WTC11 (cell line): ENCODE measurements around the gene CD180. TPM values are rescaled to one million over a fixed set of nuclear protein-coding genes. Genes with fewer than 3 reads are reported as not detected.

Experiments
- ATAC-seq: fragments of 200-7000 bp; cut with Tn5 transposase; 2 replicates; pipeline ENCODE4 v1.10.0; 2021; ENCODE audit warnings: mild to moderate bottlenecking, moderate library complexity
- CTCF ChIA-PET: fragments of 300-600 bp; sonication (Branson Sonifier 250); formaldehyde crosslinking; loops from one replicate; lab custom pipeline; 2021; ENCODE audit warnings: antibody characterized with exemption; lab: Charles Lee
- POLR2A ChIA-PET: fragments of 350-600 bp; sonication (Branson Sonifier 250); formaldehyde crosslinking; loops from one replicate; lab custom pipeline; 2021; ENCODE audit warnings: antibody characterized with exemption; lab: Charles Lee
- DNase-seq: peaks from one replicate; pipeline ENCODE4 v3.0.0; 2021; ENCODE audit warnings: low spot score
- H3K27ac Mint-ChIP-seq: 2 replicates; pipeline ENCODE4 v1.8.0; 2021; ENCODE audit warnings: mixed read lengths
- H3K27me3 Mint-ChIP-seq: 2 replicates; pipeline ENCODE4 v1.8.0; 2021; ENCODE audit warnings: low read depth, mild to moderate bottlenecking, moderate library complexity, mixed read lengths
- H3K36me3 Mint-ChIP-seq: 2 replicates; pipeline ENCODE4 v1.8.0; 2021; ENCODE audit warnings: mixed read lengths
- H3K4me1 Mint-ChIP-seq: 2 replicates; pipeline ENCODE4 v1.8.0; 2022; ENCODE audit warnings: mixed read lengths
- H3K4me3 Mint-ChIP-seq: 2 replicates; pipeline ENCODE4 v1.8.0; 2021; ENCODE audit warnings: mild to moderate bottlenecking, moderate library complexity, mixed read lengths
- H3K9me3 Mint-ChIP-seq: 2 replicates; pipeline ENCODE4 v1.8.0; 2021; ENCODE audit warnings: mixed read lengths
- ARID4B ChIP-seq: sonication (generic); formaldehyde crosslinking; IDR thresholded peaks from 2 replicates; pipeline ENCODE4 v1.8.0; 2023; ENCODE audit warnings: missing genetic modification reagents, mild to moderate bottlenecking, borderline replicate concordance
- ATF1 ChIP-seq: sonication (generic); formaldehyde crosslinking; IDR thresholded peaks from 2 replicates; pipeline ENCODE4 v1.8.1; 2023; ENCODE audit warnings: mild to moderate bottlenecking, moderate library complexity, missing genetic modification reagents
- CREM ChIP-seq: sonication (generic); formaldehyde crosslinking; IDR thresholded peaks from 2 replicates; pipeline ENCODE4 v1.8.1; 2022; ENCODE audit warnings: mild to moderate bottlenecking, missing genetic modification reagents, moderate library complexity
- E2F5 ChIP-seq: sonication (generic); formaldehyde crosslinking; IDR thresholded peaks from 2 replicates; pipeline ENCODE4 v1.8.1; 2022; ENCODE audit warnings: mild to moderate bottlenecking, moderate library complexity, missing genetic modification reagents
- ERG ChIP-seq: fragments of 250-450 bp; sonication (Bioruptor Pico); IDR thresholded peaks from 2 replicates; pipeline ENCODE4 v1.8.0; 2021; ENCODE audit warnings: mild to moderate bottlenecking
- FOXJ3 ChIP-seq: sonication (generic); formaldehyde crosslinking; IDR thresholded peaks from 2 replicates; pipeline ENCODE4 v1.9.0; 2021; ENCODE audit warnings: missing genetic modification reagents, mild to moderate bottlenecking, borderline replicate concordance
- JUN ChIP-seq: sonication (generic); formaldehyde crosslinking; IDR thresholded peaks from 2 replicates; pipeline ENCODE4 v1.8.0; 2023; ENCODE audit warnings: mild to moderate bottlenecking, missing genetic modification reagents
- MYBL2 ChIP-seq: sonication (generic); formaldehyde crosslinking; IDR thresholded peaks from 2 replicates; pipeline ENCODE4 v1.8.1; 2023; ENCODE audit warnings: mild to moderate bottlenecking, moderate library complexity, missing genetic modification reagents
- NFATC4 ChIP-seq: fragments of 250-450 bp; sonication (Bioruptor Pico); IDR thresholded peaks from 2 replicates; pipeline ENCODE4 v1.9.0; 2021; ENCODE audit warnings: mild to moderate bottlenecking
- NR3C1 ChIP-seq: sonication (generic); formaldehyde crosslinking; conservative IDR thresholded peaks from 2 replicates; pipeline ENCODE4 v1.8.1; 2023; ENCODE audit warnings: low read depth, mild to moderate bottlenecking, missing genetic modification reagents
- SMAD4 ChIP-seq: sonication (generic); formaldehyde crosslinking; IDR thresholded peaks from 2 replicates; pipeline ENCODE4 v1.8.0; 2022; ENCODE audit warnings: mild to moderate bottlenecking, missing genetic modification reagents
- STAT6 ChIP-seq: sonication (generic); formaldehyde crosslinking; conservative IDR thresholded peaks from 2 replicates; pipeline ENCODE4 v1.8.1; 2023; ENCODE audit warnings: mild to moderate bottlenecking, low read depth, missing genetic modification reagents, moderate library complexity
- TEAD4 ChIP-seq: sonication (generic); formaldehyde crosslinking; IDR thresholded peaks from 2 replicates; pipeline ENCODE4 v1.8.0; 2022; ENCODE audit warnings: mild to moderate bottlenecking, missing genetic modification reagents
- USF1 ChIP-seq: sonication (generic); formaldehyde crosslinking; IDR thresholded peaks from 2 replicates; pipeline ENCODE4 v1.8.0; 2022; ENCODE audit warnings: mild to moderate bottlenecking, missing genetic modification reagents
- ZNF138 ChIP-seq: sonication (generic); formaldehyde crosslinking; conservative IDR thresholded peaks from 2 replicates; pipeline ENCODE4 v1.8.1; 2022; ENCODE audit warnings: mild to moderate bottlenecking, moderate library complexity, missing genetic modification reagents
- ZNF425 ChIP-seq: fragments of 250-450 bp; sonication (Bioruptor Pico); conservative IDR thresholded peaks from 2 replicates; pipeline ENCODE4 v1.9.0; 2021; ENCODE audit warnings: mild to moderate bottlenecking
- total RNA-seq: library from RNA; stranded (reverse); gene quantifications from 3 replicates; pipeline ENCODE4 v1.2.3, GENCODE V29; 2021
- TF ChIP-seq, protein P1 (sequence below): sonication (generic); formaldehyde crosslinking; IDR thresholded peaks from 2 replicates; pipeline ENCODE4 v1.8.1; 2022; ENCODE audit warnings: low read depth, mild to moderate bottlenecking, moderate library complexity, missing genetic modification reagents, borderline replicate concordance
- TF ChIP-seq, protein P2 (sequence below): sonication (generic); formaldehyde crosslinking; IDR thresholded peaks from 2 replicates; pipeline ENCODE4 v1.8.1; 2023; ENCODE audit warnings: mild to moderate bottlenecking, missing genetic modification reagents

The CD180 gene
- total RNA-seq, 1 experiment from 2014 or later: not detected

DNA sequence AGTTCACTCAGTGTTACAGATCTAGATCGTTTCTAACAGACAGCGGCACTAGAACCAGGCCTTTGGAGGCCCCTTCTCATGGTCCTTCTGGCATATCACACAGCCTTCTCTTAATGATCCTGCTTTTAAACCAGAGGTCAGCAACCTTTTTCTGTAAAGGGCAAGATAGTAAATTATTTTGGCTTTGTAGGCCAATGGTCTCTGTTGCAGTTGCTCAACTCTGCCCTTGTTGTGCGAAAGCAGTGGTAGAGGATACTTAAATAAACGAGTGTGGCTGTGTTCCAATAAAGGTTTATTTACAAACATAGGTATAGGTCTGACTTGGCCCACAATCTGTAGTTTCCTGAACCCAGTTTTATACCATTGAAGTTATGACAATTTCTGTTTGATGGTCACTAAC lies 47.3 kb upstream of the CD180 start:
- H3K27me3 Mint-ChIP-seq: no peaks in the 10 kb centered on the region
- H3K4me3 Mint-ChIP-seq: no peak overlapping the region
- ATAC-seq (no peak), DNase-seq (no peak)
- no peaks in the 10 kb centered on the region for H3K9me3 Mint-ChIP-seq
- H3K27ac Mint-ChIP-seq: no peak overlapping the region
- H3K4me1 Mint-ChIP-seq: peaks cover 9% of the 10 kb centered on the region
- CTCF ChIA-PET: interaction anchor here (1.1 to 3.7 kb wide), 2 partner anchors 1003 to 1009 kb away, joined by 3 to 31 read pairs; no protein-coding TSS in a partner anchor
- no peaks in the 10 kb centered on the region for H3K36me3 Mint-ChIP-seq
- TF ChIP-seq FOXJ3 (CRISPR knock-in tag) (no peak), ERG (CRISPR knock-in tag) (no peak), NR3C1 (CRISPR knock-in tag) (no peak), SMAD4 (no peak), TEAD4 (no peak), JUN (CRISPR knock-in tag) (no peak), E2F5 (CRISPR knock-in tag) (no peak), ARID4B (CRISPR knock-in tag) (no peak), ATF1 (CRISPR knock-in tag) (no peak), NFATC4 (CRISPR knock-in tag) (no peak)
- TF ChIP-seq, protein P1, sequence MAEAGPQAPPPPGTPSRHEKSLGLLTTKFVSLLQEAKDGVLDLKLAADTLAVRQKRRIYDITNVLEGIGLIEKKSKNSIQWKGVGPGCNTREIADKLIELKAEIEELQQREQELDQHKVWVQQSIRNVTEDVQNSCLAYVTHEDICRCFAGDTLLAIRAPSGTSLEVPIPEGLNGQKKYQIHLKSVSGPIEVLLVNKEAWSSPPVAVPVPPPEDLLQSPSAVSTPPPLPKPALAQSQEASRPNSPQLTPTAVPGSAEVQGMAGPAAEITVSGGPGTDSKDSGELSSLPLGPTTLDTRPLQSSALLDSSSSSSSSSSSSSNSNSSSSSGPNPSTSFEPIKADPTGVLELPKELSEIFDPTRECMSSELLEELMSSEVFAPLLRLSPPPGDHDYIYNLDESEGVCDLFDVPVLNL: no peak
- POLR2A ChIA-PET: no interaction called here

DNA sequence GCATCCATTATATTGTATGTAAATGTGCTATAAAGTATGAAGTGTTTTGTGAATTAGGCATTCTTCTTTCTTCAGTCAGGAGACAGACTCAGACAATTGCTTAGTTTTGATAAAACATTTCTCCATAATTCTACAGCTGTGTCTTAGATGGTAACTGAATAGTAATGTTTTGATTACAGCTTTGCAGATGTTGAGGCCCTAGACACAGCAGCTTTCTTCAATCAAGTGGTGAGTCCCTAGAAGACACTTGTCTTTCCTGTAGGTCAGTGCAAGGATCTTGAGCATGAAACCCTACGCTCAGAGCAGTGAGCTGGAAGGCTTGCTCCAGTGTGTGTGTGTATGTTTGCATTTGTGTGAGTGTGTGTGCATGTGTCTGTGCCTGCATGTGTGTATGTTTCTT lies 46.8 kb upstream of the CD180 start:
- Mint-ChIP-seq H3K4me3 (no peak overlapping the region), H3K36me3 (no peaks in the 10 kb centered on the region), H3K9me3 (no peaks in the 10 kb centered on the region), H3K27me3 (no peaks in the 10 kb centered on the region), H3K4me1 (peaks cover 9% of the 10 kb centered on the region), H3K27ac (no peak overlapping the region)
- ChIA-PET POLR2A (interaction anchor here (0.6 kb wide), 1 partner anchor 42 kb away, joined by 3 read pairs; no protein-coding TSS in a partner anchor), CTCF (interaction anchor here (1.1 kb wide), 1 partner anchor 1003 kb away, joined by 3 read pairs; no protein-coding TSS in a partner anchor)
- ATAC-seq (no peak), DNase-seq (no peak)
- TF ChIP-seq STAT6 (CRISPR knock-in tag): no peak
- TF ChIP-seq, protein P1: no peak
- TF ChIP-seq ATF1 (CRISPR knock-in tag): no peak
- no peak for TF ChIP-seq MYBL2
- TF ChIP-seq CREM (CRISPR knock-in tag): no peak
- TF ChIP-seq, protein P2, sequence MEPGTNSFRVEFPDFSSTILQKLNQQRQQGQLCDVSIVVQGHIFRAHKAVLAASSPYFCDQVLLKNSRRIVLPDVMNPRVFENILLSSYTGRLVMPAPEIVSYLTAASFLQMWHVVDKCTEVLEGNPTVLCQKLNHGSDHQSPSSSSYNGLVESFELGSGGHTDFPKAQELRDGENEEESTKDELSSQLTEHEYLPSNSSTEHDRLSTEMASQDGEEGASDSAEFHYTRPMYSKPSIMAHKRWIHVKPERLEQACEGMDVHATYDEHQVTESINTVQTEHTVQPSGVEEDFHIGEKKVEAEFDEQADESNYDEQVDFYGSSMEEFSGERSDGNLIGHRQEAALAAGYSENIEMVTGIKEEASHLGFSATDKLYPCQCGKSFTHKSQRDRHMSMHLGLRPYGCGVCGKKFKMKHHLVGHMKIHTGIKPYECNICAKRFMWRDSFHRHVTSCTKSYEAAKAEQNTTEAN: no peak
- no peak for TF ChIP-seq ZNF425 (CRISPR knock-in tag)
- no peak for TF ChIP-seq USF1 (CRISPR knock-in tag)
- no peak for TF ChIP-seq ZNF138
